ENCODE results near the gene CPNE4.

CPNE4 gene

DNA sequence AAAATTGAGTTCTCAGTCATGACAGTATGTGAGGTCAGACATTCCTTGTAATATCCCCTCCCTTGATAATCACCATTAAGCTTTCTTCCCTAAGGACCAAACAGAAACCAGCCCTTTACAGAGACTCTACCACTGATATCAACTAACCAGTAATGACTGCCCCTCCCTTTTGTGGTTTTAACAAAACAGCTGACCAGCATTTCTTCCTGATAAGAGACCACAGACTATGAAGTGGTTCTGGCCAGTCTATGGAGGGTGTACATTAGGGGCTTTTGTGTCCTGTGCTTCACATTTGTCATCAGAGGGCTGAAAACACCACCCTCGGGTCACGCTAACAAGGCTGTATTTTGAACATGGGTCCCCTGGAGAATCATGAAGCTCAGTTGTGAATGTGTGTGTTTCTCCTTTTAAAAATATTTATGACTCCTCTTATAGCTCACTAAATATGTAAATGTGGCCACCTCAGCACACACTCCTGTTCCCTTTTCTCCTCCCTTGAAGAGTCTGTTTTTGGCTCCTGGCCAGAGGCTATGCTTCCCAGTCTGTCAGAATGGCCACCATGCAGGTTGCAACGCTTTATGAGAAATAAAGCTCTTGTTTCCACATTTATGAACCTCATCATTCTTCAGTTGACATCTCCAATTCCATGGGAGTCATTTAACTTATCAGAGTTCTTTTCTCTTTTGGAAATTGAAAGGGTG lies 239.3 kb downstream of the CPNE4 start:
- DNase-seq, result no peak

- peak; percentile 62 for DNase-seq
These were observed 239.9 kb downstream of the CPNE4 start for GRCh38 chr3:131794766-131795388.

DNA sequence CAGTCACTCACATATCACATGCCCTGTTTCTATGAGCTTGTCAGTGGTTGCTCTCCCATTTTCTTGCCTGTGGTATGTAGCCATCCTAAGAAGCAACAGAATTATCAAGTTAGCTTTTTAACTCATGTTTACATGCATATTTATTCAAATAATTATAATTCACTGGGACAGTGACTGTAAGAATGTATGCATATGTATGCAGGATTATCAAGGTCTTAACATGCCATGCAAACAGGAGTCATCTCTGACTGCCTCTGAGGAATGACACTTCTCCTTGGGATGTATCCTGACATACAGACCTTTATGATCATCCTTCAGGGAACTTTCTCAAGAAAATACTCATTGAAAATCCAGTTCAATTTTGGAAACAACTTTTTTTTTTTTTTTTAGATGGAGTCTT lies 240.9 kb downstream of the CPNE4 start:
- no peak for DNase-seq

DNA sequence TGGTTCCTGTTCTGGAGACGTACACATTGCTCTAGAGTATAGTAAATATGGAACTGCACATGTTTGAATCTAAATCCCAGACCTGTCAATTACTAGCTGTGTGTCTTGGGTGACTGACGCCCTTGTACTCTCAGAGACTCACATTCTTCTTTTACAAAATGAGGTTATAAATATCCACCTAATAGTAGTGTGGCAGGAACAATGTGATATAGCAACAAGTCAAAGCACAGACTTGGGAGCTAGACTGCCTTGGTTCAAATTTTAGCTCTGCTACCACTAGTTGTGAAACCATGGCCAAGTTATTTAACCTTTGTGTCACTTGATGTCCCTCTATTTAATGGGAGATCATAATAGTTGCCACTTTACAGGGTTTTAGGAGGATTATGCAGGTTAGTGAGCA lies 245.6 kb downstream of the CPNE4 start:
- DNase-seq, result no peak

- no peak for DNase-seq
These were observed 248.4 kb downstream of the CPNE4 start for GRCh38 chr3:131786386-131786785.

GRCh38 chr3:131782751-131783150 lies 252.1 kb downstream of the CPNE4 start:
- no peak for DNase-seq

DNA sequence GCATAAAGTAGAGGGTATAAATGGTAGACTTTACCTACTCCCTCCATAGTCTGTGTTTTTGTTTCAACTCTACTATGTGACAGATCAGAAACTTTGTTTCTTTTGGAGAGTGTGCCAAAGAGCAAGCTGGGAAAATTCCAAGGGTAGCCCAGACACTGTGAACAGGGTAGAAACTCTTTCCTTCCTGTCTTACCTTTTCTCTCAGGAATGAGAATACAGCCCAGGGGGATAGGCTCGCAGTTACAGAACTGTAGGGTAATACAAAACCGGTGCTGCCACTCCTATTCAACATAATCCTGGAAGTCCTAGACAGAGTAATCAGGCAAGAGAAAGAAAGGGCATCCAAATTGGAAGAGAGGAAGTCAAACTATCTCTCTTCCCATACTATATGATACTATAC lies 256.3 kb downstream of the CPNE4 start:
- no peak for DNase-seq

DNA sequence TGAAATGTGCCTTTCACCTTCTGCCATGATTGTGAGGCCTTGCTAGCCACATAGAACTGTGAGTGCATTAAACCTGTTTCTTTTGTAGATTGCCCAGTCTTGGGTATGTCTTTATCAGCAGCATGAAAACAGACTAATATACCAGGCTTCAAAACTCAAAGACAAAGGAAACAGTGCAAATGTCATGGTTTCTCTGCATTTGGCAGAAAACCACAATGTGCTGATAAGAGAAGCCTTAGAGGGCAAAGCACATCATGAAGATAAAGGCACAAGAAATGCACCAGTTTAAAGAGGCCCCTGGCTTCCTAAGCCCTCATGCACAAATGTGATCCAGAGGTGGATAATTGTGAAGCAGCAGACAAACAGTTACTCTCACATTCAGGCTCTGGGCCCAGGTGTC lies 259.2 kb downstream of the CPNE4 start:
- no peak for DNase-seq

DNA sequence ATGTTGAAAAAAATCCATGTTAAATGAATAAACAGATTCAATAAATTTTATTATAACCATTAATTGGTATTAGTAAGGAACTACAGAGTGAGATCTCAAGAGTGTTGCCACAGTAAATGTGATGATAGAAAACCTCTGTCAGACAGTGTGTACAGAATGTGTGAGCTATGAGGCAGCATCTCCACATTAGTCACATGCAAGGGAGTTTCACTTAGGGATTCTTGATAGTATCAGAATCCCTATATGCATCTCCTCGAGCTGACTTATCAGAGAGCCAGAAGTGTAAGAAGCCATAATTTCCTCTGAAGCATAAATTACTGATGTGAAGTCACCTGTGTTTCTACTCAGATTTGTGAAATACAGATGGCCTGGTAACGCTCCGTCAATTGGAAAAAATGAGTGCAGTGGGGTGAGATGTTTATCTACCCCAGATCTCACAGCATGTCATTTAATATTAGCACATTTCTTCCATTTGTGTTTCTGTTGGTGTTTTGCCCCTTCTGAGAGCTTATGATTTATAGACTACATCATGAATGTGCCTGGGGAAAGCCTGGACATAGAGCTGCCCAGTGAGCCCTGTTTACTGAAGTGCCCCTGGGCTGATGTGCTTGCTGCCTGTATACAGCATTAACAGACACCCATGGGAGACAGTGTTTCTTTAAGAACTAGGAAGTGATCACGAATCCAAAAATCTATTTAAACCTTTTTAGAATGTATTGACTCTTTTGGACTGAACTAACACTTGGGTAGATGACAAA lies 262.4 kb downstream of the CPNE4 start:
- no peak for DNase-seq

GRCh38 chr3:131762981-131763564 lies 271.7 kb downstream of the CPNE4 start:
- DNase-seq, result no peak

- no peak for DNase-seq
These were observed 278.4 kb downstream of the CPNE4 start for GRCh38 chr3:131756405-131756804.

DNA sequence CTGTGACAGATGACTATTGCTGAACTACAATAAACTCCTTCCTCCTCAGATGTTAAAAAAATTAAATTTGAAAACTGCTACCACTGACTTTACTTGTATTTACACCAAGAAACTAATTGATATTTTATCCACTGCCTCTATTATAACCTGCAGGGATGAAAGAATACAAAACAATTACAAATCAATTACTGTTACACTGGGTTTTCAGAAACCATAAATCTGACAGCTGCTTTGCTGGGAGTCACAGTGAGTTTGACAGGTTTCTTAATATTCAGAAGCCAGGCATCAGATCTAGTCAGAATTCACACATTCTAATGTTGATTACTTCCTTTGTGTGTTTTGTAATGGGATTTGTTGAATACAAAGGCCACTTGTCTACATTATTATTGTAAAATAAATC lies 279.4 kb downstream of the CPNE4 start:
- no peak for DNase-seq

GRCh38 chr3:131750256-131750655 lies 284.6 kb downstream of the CPNE4 start:
- no peak for DNase-seq

DNA sequence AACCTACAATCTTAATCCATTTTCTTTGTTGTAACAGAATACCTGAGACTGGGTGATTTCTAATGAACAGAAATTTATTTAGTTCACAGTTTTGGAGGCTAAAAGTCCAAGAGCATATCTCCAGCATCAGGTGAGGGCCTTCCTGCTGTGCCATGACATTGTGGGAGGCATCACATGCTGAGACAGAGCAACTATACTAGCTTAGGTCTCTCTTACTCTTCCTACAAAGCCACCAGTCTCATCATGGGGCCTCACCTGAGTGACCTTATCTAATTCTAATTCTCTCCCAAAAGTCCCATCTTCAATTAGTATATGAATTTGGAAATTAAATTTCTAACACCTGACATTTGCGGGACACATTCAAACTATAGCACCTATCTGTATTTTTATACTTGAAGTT lies 285.0 kb downstream of the CPNE4 start:
- DNase-seq, result no peak

DNA sequence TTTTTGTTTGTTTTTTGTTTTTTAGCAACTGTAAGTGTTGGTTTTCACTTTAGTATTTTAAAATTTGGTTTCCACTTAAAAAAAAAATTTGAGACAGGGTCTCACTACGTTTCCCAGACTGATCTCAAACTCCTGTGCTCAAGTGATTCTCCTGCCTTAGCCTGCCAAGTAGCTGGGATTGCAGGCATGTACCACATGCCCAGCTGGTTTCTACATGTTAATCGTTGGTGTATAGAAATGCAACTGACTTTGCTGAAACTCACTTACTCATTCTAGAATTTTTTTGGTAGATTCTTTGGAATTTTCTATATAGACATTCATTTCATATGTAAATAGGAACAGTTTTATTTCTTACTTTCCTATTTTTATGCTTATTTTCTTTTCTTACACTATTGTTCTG lies 287.3 kb downstream of the CPNE4 start:
- no peak for DNase-seq

GRCh38 chr3:131744765-131745164 lies 290.0 kb downstream of the CPNE4 start:
- no peak for DNase-seq

DNA sequence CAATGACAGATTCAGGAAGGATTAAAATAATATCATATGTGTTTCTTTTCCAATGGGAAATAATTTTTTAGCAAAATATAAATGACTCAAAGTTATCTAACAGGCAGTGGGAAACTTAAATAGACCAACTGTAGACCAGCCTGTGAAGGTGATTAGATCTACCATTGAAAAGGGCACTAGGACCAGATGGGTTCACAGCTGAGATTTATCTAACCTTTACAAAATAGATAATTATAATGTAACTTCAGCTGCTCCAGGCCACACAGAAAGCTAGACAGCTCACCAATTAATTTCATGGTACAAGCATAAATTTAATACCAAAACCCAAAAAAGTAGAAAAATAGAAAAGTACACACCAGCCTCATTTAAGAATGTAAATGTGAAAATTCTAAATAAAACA lies 291.7 kb downstream of the CPNE4 start:
- no peak for DNase-seq

DNA sequence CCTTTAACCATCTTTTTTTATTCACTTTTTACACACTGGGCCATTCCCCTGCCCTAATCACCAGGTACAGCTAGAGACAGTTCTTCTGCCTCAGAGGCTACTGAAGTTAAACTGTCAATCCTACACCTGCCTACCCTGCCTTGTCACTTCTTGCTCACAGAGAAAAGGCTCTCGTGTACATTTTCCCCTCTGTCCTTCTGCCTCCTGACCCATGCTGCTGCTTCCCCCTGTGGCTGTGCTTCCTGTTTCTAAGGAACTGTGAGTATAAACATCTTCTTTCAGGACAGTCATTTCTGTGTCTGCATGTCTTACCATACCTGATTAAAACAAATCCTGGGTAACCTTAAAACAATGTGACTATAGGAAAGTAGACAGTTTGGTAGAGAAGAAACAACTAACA lies 295.6 kb downstream of the CPNE4 start:
- DNase-seq, result no peak

DNA sequence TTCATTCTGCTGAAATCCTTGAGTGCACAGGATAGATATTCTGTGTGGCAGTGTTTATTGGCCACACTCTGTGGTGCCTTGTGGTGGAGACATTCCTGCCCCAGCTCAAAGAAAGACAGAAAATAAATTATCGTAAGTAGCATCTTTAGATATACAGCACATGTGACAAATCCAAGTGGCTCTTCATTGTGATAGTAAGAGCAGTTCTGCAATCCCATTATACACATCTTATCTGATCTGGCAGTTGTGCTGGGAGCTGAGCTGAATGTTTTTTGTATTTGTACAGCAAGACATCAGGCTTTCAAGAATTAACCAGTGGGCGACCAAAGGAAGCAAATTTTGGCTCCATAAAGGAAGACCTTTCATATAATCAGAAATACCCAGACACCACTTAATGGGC lies 296.7 kb downstream of the CPNE4 start:
- DNase-seq, result no peak

DNA sequence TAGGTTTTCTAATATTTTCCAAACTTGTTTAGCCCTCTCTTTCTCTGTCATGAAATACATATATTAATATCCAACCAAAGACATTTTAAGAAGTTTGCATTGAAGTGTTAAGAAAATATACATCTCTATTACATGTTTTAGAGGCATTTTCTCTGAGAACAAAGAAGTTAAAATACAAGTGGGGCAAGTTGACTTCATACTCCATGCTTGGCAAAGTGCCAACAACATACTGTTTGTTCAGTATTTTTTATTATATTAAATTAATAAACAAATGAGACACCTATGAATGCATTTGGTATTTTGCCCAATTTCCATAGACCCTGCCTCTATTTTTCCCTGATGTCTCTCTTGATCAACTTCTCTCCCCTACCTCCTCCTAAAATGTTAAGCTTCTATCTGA lies 299.3 kb downstream of the CPNE4 start:
- no peak for DNase-seq

DNA sequence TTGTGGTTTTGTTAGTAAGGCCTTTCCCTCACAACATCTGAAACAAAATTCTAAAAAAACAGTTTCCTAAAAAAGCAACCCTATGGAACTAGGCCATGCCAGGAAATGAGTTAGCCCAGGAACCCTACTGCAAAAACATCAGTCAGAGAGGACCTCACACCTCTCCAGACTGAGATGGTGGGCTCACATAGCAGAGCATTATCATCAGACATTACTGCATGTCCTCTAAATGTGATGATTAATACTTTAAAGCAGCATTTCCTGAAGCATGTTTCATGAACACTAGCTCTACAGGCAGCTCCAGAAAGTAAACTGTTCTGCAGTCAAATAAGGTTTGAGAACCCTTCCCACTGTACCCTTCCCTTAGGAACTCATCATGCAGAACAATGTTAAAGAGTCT lies 299.7 kb downstream of the CPNE4 start:
- no peak for DNase-seq

DNA sequence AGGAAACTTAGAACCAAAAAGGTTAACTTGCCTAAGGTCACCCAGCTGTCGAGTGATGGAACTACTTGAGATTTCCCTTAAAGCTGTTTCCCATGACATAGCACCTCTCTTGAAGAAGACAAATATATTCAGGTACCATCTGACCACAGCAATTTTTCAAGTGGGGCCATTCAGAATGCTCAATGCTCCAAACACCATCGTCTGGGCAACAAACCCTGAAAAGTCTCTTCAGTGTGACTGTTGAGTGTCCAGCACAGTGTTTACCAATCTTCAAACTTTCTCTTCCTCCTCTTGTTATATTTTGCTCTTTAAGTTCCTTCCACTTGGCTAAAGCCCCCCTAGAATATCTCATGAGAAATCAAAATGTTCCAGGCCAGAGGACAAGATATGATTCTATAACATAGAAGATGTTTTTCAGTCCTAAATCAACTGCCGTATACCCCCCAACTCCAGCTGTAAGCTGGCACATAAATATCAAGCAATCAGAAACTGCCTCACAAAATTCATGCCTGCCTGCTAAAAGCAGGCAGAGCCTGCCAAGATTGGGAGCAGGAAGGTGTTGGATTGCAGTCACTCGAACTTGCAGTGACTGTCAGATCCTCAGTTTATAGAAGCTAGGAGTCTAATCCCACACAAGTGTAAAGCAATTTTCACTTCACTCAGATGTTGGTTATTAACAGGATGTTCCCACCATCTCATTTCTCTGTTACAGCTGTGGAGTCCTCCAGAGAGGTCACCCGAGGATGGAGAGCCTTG lies 301.6 kb downstream of the CPNE4 start:
- DNase-seq, result no peak

DNA sequence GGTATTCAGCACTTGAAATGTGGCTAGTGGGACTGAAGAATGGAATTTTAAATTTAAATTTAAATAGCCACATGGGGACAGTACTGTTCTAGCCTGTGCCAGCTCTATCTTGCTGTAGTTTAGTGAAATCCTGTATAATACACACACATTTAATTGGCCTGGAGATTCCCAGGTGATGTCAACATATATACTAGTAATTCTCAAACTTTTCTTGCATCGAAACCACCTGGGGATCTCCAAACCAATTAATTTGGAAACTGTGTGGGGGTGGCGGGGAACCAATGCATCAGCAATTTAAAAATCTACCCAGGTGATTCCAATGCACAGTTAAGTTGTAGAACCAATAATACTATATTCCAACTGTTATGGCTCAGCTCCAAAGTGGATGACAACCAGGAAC lies 303.1 kb downstream of the CPNE4 start:
- DNase-seq, result no peak
